A549 (cell line): Measurements from ENCODE around the gene NIT1. TPM values are rescaled to one million over a fixed set of nuclear protein-coding genes. Genes with fewer than 3 reads are reported as not detected.

Experiments used
- ATAC-seq, 2 experiments: fragments of 200-7000 bp in 1 of 2; fragments of >200 bp in 1 of 2; cut with Nextera tagmentation in 1 of 2; cut with Tn5 transposase in 1 of 2; 3 replicates each; pipeline versions ENCODE4 v1.8.0 to v1.9.1; 2018 to 2020; ENCODE audit warnings: mild to moderate bottlenecking in 1 of 2, moderate library complexity in 1 of 2
- CTCF ChIA-PET: fragments of 300-600 bp; sonication (Branson Sonifier 250); formaldehyde crosslinking; extraction: SDS; loops from one replicate; lab custom pipeline; 2021; ENCODE audit warnings: antibody characterized with exemption, inconsistent platforms; lab: Yijun Ruan, JAX
- POLR2A ChIA-PET: fragments of 350-600 bp; formaldehyde crosslinking; extraction: SDS; loops from one replicate; lab custom pipeline; 2021; ENCODE audit warnings: antibody characterized with exemption, inconsistent platforms; lab: Yijun Ruan, JAX
- DNase-seq, 2 experiments: peaks; one replicate each; pipeline versions ENCODE4 v3.0.0 to v3.0.0-alpha.2; 2011 to 2016; ENCODE audit warnings: low read depth in 1 of 2, low spot score in 1 of 2
- FAIRE-seq: peaks from 2 replicates; lab custom pipeline; 2011; peaks lifted over from hg19 to GRCh38; lab: Jason Lieb, UNC
- H3K27ac ChIP-seq, 2 experiments: fragments of >200 bp; sonication (Bioruptor Twin); formaldehyde crosslinking; 3 replicates each; pipeline ENCODE4 v1.5.1; 2016 to 2017
- H3K4me1 ChIP-seq: fragments of >200 bp; sonication (Bioruptor Twin); formaldehyde crosslinking; 3 replicates; pipeline ENCODE4 v1.6.1; 2016
- H3K4me2 ChIP-seq: fragments of >200 bp; sonication (Bioruptor Twin); formaldehyde crosslinking; 3 replicates; pipeline ENCODE4 v1.6.1; 2016
- H3K4me3 ChIP-seq: fragments of >200 bp; sonication (Bioruptor Twin); formaldehyde crosslinking; 3 replicates; pipeline ENCODE4 v1.5.1; 2016
- H3K9me3 ChIP-seq: fragments of >200 bp; sonication (Bioruptor Twin); formaldehyde crosslinking; 3 replicates; pipeline ENCODE4 v1.6.1; 2016
- CBX2 ChIP-seq: fragments of 200-600 bp; sonication (generic); IDR thresholded peaks from 2 replicates; pipeline ENCODE4 v1.6.1; 2016; ENCODE audit warnings: low read depth, mild to moderate bottlenecking, borderline replicate concordance
- EHMT2 ChIP-seq: fragments of 200-600 bp; sonication (generic); IDR thresholded peaks from 2 replicates; pipeline ENCODE4 v1.6.1; 2016; ENCODE audit warnings: antibody characterized with exemption, low read depth, mild to moderate bottlenecking, moderate library complexity
- ESRRA ChIP-seq: fragments of 150-350 bp; IDR thresholded peaks from 2 replicates; pipeline ENCODE4 v1.6.1; 2014; ENCODE audit warnings: mild to moderate bottlenecking, low read length, borderline replicate concordance
- FOSL2 ChIP-seq, 2 experiments: fragments of 450-650 bp in 1 of 2; fragments of >200 bp in 1 of 2; sonication (Bioruptor Twin) in 1 of 2; formaldehyde crosslinking; IDR thresholded peaks; 2 replicates each; pipeline versions ENCODE4 v1.5.0 to v1.6.1; 2016 to 2020; ENCODE audit warnings: mild to moderate bottlenecking in 1 of 2, moderate library complexity in 1 of 2
- GATA3 ChIP-seq: IDR thresholded peaks from 2 replicates; pipeline ENCODE4 v1.6.1; 2012; ENCODE audit warnings: borderline replicate concordance
- HOXA7 ChIP-seq: fragments of 250-450 bp; sonication (Bioruptor Pico); IDR thresholded peaks from 2 replicates; pipeline ENCODE4 v1.5.0; 2020; ENCODE audit warnings: mild to moderate bottlenecking, moderate library complexity
- MAFK ChIP-seq: fragments of 450-650 bp; IDR thresholded peaks from 2 replicates; pipeline ENCODE4 v1.6.1; 2014; ENCODE audit not compliant: partially characterized antibody
- TFCP2L1 ChIP-seq: fragments of 250-450 bp; sonication (Bioruptor Pico); IDR thresholded peaks from 2 replicates; pipeline ENCODE4 v1.5.0; 2021; ENCODE audit warnings: mild to moderate bottlenecking
- ZFP36 ChIP-seq: fragments of 450-650 bp; IDR thresholded peaks from 2 replicates; pipeline ENCODE4 v1.6.1; 2014; ENCODE audit warnings: borderline replicate concordance; ENCODE audit not compliant: partially characterized antibody
- ZNF302 ChIP-seq: fragments of 250-450 bp; sonication (Bioruptor Pico); IDR thresholded peaks from 2 replicates; pipeline ENCODE4 v1.9.0; 2021; ENCODE audit warnings: inconsistent platforms, mild to moderate bottlenecking, moderate library complexity
- ZSCAN20 ChIP-seq: fragments of 250-450 bp; sonication (Bioruptor Pico); IDR thresholded peaks from 2 replicates; pipeline ENCODE4 v1.8.0; 2022; ENCODE audit warnings: mild to moderate bottlenecking, moderate library complexity
- WGBS: methylation state at CpG from one replicate; pipeline ENCODE4 v1.1.6; 2017; ENCODE audit errors: missing lambda C conversion rate; 5-methylcytosine and 5-hydroxymethylcytosine counted together
- polyA plus RNA-seq, 4 experiments: library from polyadenylated mRNA; depleted of rRNA in 3 of 4; stranded (reverse); fragments of >200 nt; fragmentation: RNase III in 1 of 4; extraction: RNeasy Plus Mini Kit Qiagen cat#74134 plus additional on column Dnase treatment in 1 of 4; gene quantifications; 2 replicates in 3 of 4; 3 replicates in 1 of 4; pipeline ENCODE4 v1.2.3, GENCODE V29; 2011 to 2017
- TF ChIP-seq, protein P1 (sequence below): fragments of >200 bp; sonication (Bioruptor Twin); formaldehyde crosslinking; IDR thresholded peaks from 3 replicates; pipeline ENCODE4 v1.6.1; 2016
- TF ChIP-seq, protein P2 (sequence below): IDR thresholded peaks from 2 replicates; pipeline ENCODE4 v1.6.1; 2012; ENCODE audit warnings: low read depth, borderline replicate concordance
- TF ChIP-seq, protein P3 (sequence below): fragments of >200 bp; sonication (Bioruptor Twin); formaldehyde crosslinking; IDR thresholded peaks from 2 replicates; pipeline ENCODE4 v1.6.1; 2016
- TF ChIP-seq, protein P4 (sequence below): fragments of 200-600 bp; sonication (generic); IDR thresholded peaks from 2 replicates; pipeline ENCODE4 v1.6.1; 2016; ENCODE audit warnings: antibody characterized with exemption, mild to moderate bottlenecking, moderate library complexity
- TF ChIP-seq, protein P5 (sequence below): fragments of 450-650 bp; IDR thresholded peaks from 2 replicates; pipeline ENCODE4 v1.6.1; 2014; ENCODE audit warnings: antibody characterized with exemption

NIT1 gene
- polyA plus RNA-seq, 2 of the 4 experiments (the other 2 are of a cell fraction), result 29.9 to 44.5 TPM

DNA sequence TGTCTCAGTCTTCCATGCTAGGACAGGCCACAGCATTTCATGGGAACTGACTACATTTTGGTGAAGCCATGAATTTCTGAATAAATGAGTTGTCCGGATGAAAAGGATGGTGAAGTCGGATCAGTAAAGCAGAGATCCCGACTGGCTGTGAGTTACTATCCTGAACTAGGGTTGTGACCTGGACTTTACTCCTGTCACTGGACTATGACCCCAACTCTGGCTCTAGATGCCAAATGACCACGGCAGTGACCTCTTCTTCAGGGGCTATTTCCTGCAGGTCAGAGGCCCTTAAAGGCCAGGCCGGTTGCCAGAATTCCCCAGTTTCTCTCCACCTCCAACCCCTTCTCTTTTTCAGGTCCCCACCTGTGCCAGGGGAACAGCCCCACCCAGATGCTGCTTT, 26.8 kb upstream of the NIT1 start:
- H3K27ac ChIP-seq, result peak overlapping the region in 1 of 2 experiments; percentile 2; a peak in 2 of 6 replicates
- ChIA-PET CTCF (interaction anchor here (0.6 to 12.7 kb wide), 4 partner anchors 6 to 92 kb away, joined by 5 to 167 read pairs (median 40); partner anchors contain the start of genes ARHGAP30 and KLHDC9), POLR2A (no interaction called here)
- FAIRE-seq (no peak), ATAC-seq (no peak), DNase-seq (no peak)
- no peak overlapping the region for H3K4me3 ChIP-seq
- H3K4me2 ChIP-seq, result no peak overlapping the region
- WGBS, result 87% methylated on average over 5 of the region's 5 CpGs
- TF ChIP-seq TFCP2L1 (CRISPR knock-in tag) (no peak), ESRRA (no peak), FOSL2 (IDR thresholded peaks at IDR 0.05) (no peak), FOSL2 (CRISPR knock-in tag; IDR thresholded peaks at IDR 0.05) (no peak), EHMT2 (no peak), GATA3 (no peak), MAFK (no peak), HOXA7 (CRISPR knock-in tag) (no peak), ZSCAN20 (no peak)
- TF ChIP-seq, protein P1, sequence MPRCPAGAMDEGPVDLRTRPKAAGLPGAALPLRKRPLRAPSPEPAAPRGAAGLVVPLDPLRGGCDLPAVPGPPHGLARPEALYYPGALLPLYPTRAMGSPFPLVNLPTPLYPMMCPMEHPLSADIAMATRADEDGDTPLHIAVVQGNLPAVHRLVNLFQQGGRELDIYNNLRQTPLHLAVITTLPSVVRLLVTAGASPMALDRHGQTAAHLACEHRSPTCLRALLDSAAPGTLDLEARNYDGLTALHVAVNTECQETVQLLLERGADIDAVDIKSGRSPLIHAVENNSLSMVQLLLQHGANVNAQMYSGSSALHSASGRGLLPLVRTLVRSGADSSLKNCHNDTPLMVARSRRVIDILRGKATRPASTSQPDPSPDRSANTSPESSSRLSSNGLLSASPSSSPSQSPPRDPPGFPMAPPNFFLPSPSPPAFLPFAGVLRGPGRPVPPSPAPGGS, result no peak
- TF ChIP-seq, protein P2, sequence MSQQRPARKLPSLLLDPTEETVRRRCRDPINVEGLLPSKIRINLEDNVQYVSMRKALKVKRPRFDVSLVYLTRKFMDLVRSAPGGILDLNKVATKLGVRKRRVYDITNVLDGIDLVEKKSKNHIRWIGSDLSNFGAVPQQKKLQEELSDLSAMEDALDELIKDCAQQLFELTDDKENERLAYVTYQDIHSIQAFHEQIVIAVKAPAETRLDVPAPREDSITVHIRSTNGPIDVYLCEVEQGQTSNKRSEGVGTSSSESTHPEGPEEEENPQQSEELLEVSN, result no peak
- TF ChIP-seq, protein P3, sequence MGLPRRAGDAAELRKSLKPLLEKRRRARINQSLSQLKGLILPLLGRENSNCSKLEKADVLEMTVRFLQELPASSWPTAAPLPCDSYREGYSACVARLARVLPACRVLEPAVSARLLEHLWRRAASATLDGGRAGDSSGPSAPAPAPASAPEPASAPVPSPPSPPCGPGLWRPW, result no peak
- TF ChIP-seq, protein P4, sequence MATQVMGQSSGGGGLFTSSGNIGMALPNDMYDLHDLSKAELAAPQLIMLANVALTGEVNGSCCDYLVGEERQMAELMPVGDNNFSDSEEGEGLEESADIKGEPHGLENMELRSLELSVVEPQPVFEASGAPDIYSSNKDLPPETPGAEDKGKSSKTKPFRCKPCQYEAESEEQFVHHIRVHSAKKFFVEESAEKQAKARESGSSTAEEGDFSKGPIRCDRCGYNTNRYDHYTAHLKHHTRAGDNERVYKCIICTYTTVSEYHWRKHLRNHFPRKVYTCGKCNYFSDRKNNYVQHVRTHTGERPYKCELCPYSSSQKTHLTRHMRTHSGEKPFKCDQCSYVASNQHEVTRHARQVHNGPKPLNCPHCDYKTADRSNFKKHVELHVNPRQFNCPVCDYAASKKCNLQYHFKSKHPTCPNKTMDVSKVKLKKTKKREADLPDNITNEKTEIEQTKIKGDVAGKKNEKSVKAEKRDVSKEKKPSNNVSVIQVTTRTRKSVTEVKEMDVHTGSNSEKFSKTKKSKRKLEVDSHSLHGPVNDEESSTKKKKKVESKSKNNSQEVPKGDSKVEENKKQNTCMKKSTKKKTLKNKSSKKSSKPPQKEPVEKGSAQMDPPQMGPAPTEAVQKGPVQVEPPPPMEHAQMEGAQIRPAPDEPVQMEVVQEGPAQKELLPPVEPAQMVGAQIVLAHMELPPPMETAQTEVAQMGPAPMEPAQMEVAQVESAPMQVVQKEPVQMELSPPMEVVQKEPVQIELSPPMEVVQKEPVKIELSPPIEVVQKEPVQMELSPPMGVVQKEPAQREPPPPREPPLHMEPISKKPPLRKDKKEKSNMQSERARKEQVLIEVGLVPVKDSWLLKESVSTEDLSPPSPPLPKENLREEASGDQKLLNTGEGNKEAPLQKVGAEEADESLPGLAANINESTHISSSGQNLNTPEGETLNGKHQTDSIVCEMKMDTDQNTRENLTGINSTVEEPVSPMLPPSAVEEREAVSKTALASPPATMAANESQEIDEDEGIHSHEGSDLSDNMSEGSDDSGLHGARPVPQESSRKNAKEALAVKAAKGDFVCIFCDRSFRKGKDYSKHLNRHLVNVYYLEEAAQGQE, result no peak
- TF ChIP-seq, protein P5, sequence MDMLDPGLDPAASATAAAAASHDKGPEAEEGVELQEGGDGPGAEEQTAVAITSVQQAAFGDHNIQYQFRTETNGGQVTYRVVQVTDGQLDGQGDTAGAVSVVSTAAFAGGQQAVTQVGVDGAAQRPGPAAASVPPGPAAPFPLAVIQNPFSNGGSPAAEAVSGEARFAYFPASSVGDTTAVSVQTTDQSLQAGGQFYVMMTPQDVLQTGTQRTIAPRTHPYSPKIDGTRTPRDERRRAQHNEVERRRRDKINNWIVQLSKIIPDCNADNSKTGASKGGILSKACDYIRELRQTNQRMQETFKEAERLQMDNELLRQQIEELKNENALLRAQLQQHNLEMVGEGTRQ, result no peak
- TF ChIP-seq, all 56 proteins: peak for 0
- H3K9me3 ChIP-seq, result no peaks in the 10 kb centered on the region
- peaks cover 34% of the 10 kb centered on the region for H3K4me1 ChIP-seq

DNA sequence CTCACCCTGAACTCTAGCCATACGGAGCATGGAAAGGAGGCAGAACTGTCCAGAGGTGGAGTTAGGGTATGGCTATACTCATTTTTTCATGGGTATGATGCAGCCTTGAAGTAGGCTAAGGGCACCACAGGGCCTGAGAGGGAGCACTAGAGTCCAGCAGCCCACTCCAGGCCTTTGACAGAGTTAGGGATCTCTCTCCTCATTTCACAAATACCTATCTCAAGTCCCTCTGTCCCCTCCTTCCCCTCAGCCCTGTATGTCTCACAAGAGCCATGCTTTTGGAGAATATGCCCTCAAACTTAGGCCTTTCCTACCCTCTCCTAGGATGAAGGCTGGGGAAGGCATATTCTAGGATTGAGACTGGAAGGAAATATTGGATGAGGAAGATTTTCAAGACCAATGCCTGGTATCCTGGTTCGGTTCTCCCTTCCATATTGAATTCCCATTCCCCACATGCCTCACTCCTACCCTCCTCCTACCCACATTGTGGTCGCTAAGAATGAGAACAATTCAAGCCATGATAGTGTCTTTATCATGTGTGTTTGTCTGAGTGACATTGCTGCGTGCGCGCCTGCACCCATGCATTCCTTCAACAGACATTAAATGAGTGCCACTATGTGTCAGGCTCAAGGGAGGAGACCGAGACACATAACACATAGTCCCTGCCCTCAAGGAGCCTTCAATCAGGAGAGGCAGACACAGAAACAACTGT, 26.0 kb upstream of the NIT1 start:
- FAIRE-seq, result no peak
- CTCF ChIA-PET, result interaction anchor here (0.9 to 9.7 kb wide), 4 partner anchors 19 to 72 kb away, joined by 3 to 319 read pairs (median 39); partner anchors contain the start of gene ARHGAP30

More for the DNA sequence above, 26.0 kb upstream of the NIT1 start:
- peaks cover 30% of the 10 kb centered on the region for H3K4me1 ChIP-seq
- POLR2A ChIA-PET, result interaction anchor here (1.2 kb wide), 1 partner anchor 46 kb away, joined by 7 read pairs; the partner anchor contains the start of gene USF1
- peak overlapping the region; percentile 40; the same call in 1 of the 3 replicates for H3K4me2 ChIP-seq
- no peak overlapping the region for H3K4me3 ChIP-seq
- peak overlapping the region; percentile 24 to 76; a peak in 5 of 6 replicates for H3K27ac ChIP-seq
- no peak for ATAC-seq
- H3K9me3 ChIP-seq, result no peaks in the 10 kb centered on the region
- no peak for DNase-seq
- 81% methylated on average over 7 of the region's 7 CpGs for WGBS
- no peak for TF ChIP-seq FOSL2 (IDR thresholded peaks at IDR 0.05)
- TF ChIP-seq FOSL2 (CRISPR knock-in tag; IDR thresholded peaks at IDR 0.05), result no peak
- TF ChIP-seq CBX2, result no peak
- no peak for TF ChIP-seq ZNF302 (CRISPR knock-in tag)
- no peak for TF ChIP-seq ZFP36
